ENCODE results near the gene MOB3A. TPM values are rescaled to one million over a fixed set of nuclear protein-coding genes. Genes with fewer than 3 reads are reported as not detected.

MOB3A gene
- total and polyA plus RNA-seq, 11 donors = 7.1 to 32.3 (median 16.7) TPM

DNA sequence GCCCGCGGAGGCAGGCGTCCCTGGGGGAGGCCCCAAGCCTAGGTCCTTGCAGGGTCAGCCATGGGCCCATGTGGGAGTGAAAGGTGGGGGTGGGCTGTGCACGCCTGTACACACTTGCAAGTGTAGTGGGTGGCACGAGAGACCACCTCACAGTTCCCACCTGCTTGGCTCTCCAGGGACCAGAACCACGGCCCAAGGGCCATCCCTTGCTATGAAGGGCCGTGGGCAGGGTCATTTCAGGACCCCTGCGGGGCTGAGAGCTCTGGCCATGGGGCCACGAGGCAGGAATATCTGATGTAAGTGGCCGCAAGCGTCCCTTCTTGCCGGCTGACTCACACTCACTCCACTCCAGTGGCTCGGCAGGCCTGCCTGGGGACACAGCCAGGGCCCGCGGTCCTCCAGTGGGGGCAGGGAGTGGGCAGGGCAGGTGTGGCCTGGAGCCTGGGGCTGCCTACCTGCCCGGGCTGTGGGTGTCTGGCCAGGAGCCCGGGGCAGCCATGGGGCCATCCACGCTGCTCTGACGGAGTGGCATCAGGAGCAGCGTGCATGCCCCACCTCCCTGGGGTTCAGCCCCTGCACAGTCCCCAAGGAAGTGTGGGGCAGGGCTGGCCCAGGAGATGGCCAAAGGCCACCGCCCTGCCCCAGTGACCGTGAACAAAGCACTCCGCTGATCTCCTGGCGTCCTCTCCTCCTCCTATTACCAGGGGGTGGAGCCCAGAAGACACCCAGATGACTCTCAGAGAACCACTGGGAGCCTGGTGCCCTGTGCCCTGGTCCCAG is 36.5 kb downstream of the MOB3A start:
- no peaks in the 10 kb centered on the region for H3K27me3 ChIP-seq
- intact Hi-C loops (cut with DNase I) = loop anchor here in 2 of 10 donors (10.0 kb wide), 2 partner anchors 195 to 785 kb away; partner anchors contain the start of genes FAM174C (in 1 of the 2) and KLF16 (in 1 of the 2)
- H3K9me3 ChIP-seq = no peaks in the 10 kb centered on the region
- TF ChIP-seq POLR2A (IDR thresholded peaks at IDR 0.05) = peak in 1 of 2 donors; percentile 58
- TF ChIP-seq, protein P1, sequence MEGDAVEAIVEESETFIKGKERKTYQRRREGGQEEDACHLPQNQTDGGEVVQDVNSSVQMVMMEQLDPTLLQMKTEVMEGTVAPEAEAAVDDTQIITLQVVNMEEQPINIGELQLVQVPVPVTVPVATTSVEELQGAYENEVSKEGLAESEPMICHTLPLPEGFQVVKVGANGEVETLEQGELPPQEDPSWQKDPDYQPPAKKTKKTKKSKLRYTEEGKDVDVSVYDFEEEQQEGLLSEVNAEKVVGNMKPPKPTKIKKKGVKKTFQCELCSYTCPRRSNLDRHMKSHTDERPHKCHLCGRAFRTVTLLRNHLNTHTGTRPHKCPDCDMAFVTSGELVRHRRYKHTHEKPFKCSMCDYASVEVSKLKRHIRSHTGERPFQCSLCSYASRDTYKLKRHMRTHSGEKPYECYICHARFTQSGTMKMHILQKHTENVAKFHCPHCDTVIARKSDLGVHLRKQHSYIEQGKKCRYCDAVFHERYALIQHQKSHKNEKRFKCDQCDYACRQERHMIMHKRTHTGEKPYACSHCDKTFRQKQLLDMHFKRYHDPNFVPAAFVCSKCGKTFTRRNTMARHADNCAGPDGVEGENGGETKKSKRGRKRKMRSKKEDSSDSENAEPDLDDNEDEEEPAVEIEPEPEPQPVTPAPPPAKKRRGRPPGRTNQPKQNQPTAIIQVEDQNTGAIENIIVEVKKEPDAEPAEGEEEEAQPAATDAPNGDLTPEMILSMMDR (IDR thresholded peaks at IDR 0.05) = no peak
- peak; percentile 5 to 32 (median 26) for ATAC-seq
- H3K36me3 ChIP-seq = no peaks in the 10 kb centered on the region
- peak in 4 of 5 donors; percentile 60 to 83 (median 78) for DNase-seq
- H3K27ac ChIP-seq = peak overlapping the region; percentile 97 to 100 (median 100)
- peaks cover 10 to 72% (median 58%) of the 10 kb centered on the region in 12 donors for H3K4me1 ChIP-seq
- H3K4me3 ChIP-seq = peak overlapping the region in 7 of 12 donors; percentile 11 to 84 (median 67)
- WGBS, 4 donors = 41 to 50% (median 45%) methylated on average over 12 to 24 of the region's 24 CpGs

DNA sequence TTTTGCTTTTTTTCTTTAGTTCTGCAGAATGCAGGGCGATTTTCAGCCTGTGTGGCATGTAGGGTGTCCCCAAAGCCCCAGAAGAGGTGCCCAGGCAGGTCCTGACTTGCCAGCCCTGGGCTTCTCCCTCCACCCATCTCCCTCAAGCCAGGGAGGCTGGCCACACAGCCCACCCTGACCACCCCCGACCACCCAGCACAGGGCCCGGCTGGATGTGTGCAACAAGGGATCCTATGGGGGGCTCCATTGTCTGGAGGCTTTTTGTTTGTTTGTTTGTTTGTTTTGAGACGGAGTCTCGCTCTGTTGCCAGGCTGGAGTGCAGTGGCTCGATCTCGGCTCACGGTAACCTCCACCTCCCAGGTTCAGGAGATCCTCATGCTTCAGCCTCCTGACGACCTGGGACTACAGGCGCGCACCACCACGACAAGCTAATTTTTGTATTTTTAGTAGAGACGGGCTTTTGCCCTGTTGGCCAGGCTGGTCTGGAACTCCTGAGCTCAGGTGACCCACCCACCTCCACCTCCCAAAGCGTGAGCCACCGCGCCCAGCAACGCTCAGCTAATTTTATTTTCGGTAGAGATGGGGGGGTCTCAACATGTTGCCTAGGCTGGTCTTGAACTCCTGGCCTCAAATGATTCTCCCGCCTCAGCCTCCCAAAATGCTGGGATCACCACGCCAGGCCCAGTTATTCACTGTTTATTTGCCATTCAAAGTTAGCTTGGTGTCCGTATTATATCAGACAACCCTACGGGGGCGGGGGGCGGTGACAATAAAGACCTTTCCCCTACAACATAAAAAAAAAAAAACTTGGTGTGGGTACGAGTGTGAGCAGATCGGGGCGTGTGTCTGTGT is 37.3 kb downstream of the MOB3A start:
- TF ChIP-seq, protein P1 (IDR thresholded peaks at IDR 0.05) = no peak
- TF ChIP-seq POLR2A (IDR thresholded peaks at IDR 0.05) = no peak
- H3K4me1 ChIP-seq = peaks cover 13 to 72% (median 57%) of the 10 kb centered on the region in 12 donors
- no peak overlapping the region for H3K4me3 ChIP-seq
- no peaks in the 10 kb centered on the region for H3K36me3 ChIP-seq
- H3K27me3 ChIP-seq = no peaks in the 10 kb centered on the region
- no peak for DNase-seq
- no peak for ATAC-seq
- no peaks in the 10 kb centered on the region for H3K9me3 ChIP-seq
- 92 to 94% (median 93%) methylated on average over 26 to 27 of the region's 27 CpGs for WGBS, 4 donors
- H3K27ac ChIP-seq = peak overlapping the region; percentile 97 to 100 (median 100)
- intact Hi-C loops (cut with DNase I) = loop anchor here in 1 of 10 donors (10.0 kb wide), 1 partner anchor 784 kb away; the partner anchor contains the start of gene FAM174C

DNA sequence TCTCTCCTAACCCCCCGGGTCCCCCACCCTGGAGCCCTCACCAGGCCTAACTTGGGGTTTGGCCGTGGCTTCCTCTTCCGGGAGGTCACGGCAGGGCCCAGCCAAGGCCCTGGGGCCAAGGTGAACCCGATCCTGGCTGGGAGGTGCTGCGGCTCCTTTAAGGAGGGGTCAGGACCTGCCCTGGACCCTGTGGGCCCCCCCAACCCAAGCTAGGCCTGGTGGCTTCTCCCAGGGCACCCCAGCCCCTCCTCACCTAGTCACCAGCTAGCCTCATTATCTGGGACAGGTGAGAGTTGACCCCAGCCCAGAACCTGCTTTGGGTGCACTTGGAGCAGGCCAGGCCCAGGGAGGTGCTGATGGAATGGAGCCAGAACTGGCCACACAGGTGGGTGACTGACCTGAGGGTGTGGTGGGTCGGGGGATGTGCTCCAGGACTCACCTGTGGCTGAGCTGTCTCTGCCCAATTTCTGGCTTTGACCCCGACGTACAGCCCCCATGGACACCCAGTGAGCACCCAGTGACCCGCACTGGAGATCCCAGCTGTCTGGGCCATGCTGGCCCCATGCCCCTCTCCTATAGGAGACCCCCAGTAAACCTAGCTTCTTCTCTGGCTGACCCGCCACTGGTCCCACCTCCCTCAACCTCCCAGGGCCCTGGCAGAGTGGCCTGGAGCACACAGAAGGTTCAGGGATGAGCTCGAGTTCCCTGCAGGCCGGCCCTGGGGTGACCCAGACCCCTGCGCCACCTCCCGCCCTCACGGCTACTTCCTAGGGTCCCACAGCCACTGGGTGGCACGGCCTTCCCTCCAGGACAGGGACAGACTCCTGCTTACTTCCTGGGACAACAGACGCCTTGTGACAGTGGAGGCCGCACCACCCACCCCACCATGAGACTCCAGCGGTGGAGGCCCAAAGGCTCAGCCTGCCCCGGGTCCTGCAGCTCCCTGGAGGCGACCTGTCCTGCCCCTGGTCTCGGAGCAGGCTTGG is 38.3 kb downstream of the MOB3A start:
- Histone ChIP-seq H3K4me1 (peaks cover 13 to 76% (median 56%) of the 10 kb centered on the region in 12 donors), H3K4me3 (no peak overlapping the region), H3K27ac (peak overlapping the region in 10 of 12 donors; percentile 31 to 100 (median 96)), H3K9me3 (no peaks in the 10 kb centered on the region), H3K27me3 (no peaks in the 10 kb centered on the region), H3K36me3 (no peaks in the 10 kb centered on the region)
- TF ChIP-seq, protein P1 (IDR thresholded peaks at IDR 0.05) = no peak
- no peak for TF ChIP-seq POLR2A (IDR thresholded peaks at IDR 0.05)
- DNase-seq = no peak
- intact Hi-C loops (cut with DNase I) = loop anchor here in 1 of 10 donors (10.0 kb wide), 1 partner anchor 783 kb away; the partner anchor contains the start of gene FAM174C
- 84 to 88% (median 85%) methylated on average over 12 to 23 of the region's 23 CpGs for WGBS, 4 donors
- ATAC-seq = no peak
